ENCODE data around the gene ANKH.

The ANKH gene

GRCh38 chr5:14771189-14771588 is 100.4 kb downstream of the ANKH start:
- TF ChIP-seq, protein P1, sequence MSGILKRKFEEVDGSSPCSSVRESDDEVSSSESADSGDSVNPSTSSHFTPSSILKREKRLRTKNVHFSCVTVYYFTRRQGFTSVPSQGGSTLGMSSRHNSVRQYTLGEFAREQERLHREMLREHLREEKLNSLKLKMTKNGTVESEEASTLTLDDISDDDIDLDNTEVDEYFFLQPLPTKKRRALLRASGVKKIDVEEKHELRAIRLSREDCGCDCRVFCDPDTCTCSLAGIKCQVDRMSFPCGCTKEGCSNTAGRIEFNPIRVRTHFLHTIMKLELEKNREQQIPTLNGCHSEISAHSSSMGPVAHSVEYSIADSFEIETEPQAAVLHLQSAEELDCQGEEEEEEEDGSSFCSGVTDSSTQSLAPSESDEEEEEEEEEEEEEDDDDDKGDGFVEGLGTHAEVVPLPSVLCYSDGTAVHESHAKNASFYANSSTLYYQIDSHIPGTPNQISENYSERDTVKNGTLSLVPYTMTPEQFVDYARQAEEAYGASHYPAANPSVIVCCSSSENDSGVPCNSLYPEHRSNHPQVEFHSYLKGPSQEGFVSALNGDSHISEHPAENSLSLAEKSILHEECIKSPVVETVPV (CRISPR knock-in tag; IDR thresholded peaks at IDR 0.05) = no peak
- TF ChIP-seq TCF4 (CRISPR knock-in tag; IDR thresholded peaks at IDR 0.05; ENCODE audit: borderline replicate concordance) (no peak), TSHZ2 (CRISPR knock-in tag; IDR thresholded peaks at IDR 0.05) (no peak), PPARA (CRISPR knock-in tag; IDR thresholded peaks at IDR 0.05; ENCODE audit: borderline replicate concordance) (no peak), ZC3H10 (CRISPR knock-in tag; IDR thresholded peaks at IDR 0.05) (no peak), ZFP30 (CRISPR knock-in tag; IDR thresholded peaks at IDR 0.05) (no peak), GLIS3 (CRISPR knock-in tag; IDR thresholded peaks at IDR 0.05) (no peak), CSDC2 (CRISPR knock-in tag; IDR thresholded peaks at IDR 0.05) (no peak), ESRRG (CRISPR knock-in tag; IDR thresholded peaks at IDR 0.05) (no peak)
- ATAC-seq = no peak

- TF ChIP-seq TCF4 (CRISPR knock-in tag; IDR thresholded peaks at IDR 0.05; ENCODE audit: borderline replicate concordance) = no peak; the same call in 1 of the 2 replicates
- no peak for TF ChIP-seq CREB5 (CRISPR knock-in tag; IDR thresholded peaks at IDR 0.05; ENCODE audit: low read depth)
- no peak for TF ChIP-seq ZC3H10 (CRISPR knock-in tag; IDR thresholded peaks at IDR 0.05)
- no peak for TF ChIP-seq TSHZ2 (CRISPR knock-in tag; IDR thresholded peaks at IDR 0.05)
- no peak for TF ChIP-seq BACH2 (CRISPR knock-in tag; IDR thresholded peaks at IDR 0.05; ENCODE audit: borderline replicate concordance)
- no peak for TF ChIP-seq TOX (CRISPR knock-in tag; IDR thresholded peaks at IDR 0.05; ENCODE audit: borderline replicate concordance)
- no peak for TF ChIP-seq OSR1 (CRISPR knock-in tag; IDR thresholded peaks at IDR 0.05)
- no peak for TF ChIP-seq ZNF70 (CRISPR knock-in tag; IDR thresholded peaks at IDR 0.05)
- no peak for TF ChIP-seq CSDC2 (CRISPR knock-in tag; IDR thresholded peaks at IDR 0.05)
- TF ChIP-seq PPARA (CRISPR knock-in tag; IDR thresholded peaks at IDR 0.05; ENCODE audit: borderline replicate concordance) = no peak
- no peak for TF ChIP-seq ZNF565 (CRISPR knock-in tag; conservative IDR thresholded peaks at IDR 0.05; ENCODE audit: low read depth)
- no peak for TF ChIP-seq ARNTL (CRISPR knock-in tag; IDR thresholded peaks at IDR 0.05; ENCODE audit: borderline replicate concordance, low read depth)
- TF ChIP-seq GLIS3 (CRISPR knock-in tag; IDR thresholded peaks at IDR 0.05) = no peak
- TF ChIP-seq PATZ1 (CRISPR knock-in tag; IDR thresholded peaks at IDR 0.05; ENCODE audit: borderline replicate concordance) = no peak
- TF ChIP-seq POU6F1 (CRISPR knock-in tag; IDR thresholded peaks at IDR 0.05; ENCODE audit: borderline replicate concordance, low read depth) = no peak
- TF ChIP-seq ZFP3 (CRISPR knock-in tag; IDR thresholded peaks at IDR 0.05) = no peak
- no peak for ATAC-seq
Measured at GRCh38 chr5:14768508-14769365, 102.8 kb downstream of the ANKH start.

Measured in SK-N-SH treated with all-trans-retinoic acid at 6 μM for 48 hours (cell line).